G401.6 (cell line): ENCODE data around the gene SFXN2.
"Not testable (repeated sequence)": the region's sequence is repeated elsewhere in the genome, so short reads cannot be mapped to it uniquely, and the experiment has no call there.

Experiments
- FAIRE-seq: peaks from 2 replicates; lab custom pipeline; 2012; peaks lifted over from hg19 to GRCh38; lab: Jason Lieb, UNC

The SFXN2 gene

GRCh38 chr10:102753718-102754117, 39.3 kb downstream of the SFXN2 start:
- FAIRE-seq, result no peak

- no peak for FAIRE-seq
Measured at GRCh38 chr10:102757323-102757722, 42.9 kb downstream of the SFXN2 start.

GRCh38 chr10:102758240-102758932, 44.0 kb downstream of the SFXN2 start:
- no peak for FAIRE-seq

GRCh38 chr10:102758933-102759262, 44.5 kb downstream of the SFXN2 start:
- not testable (repeated sequence) for FAIRE-seq

- FAIRE-seq, result no peak
Measured at GRCh38 chr10:102759497-102760210, 45.2 kb downstream of the SFXN2 start.

GRCh38 chr10:102761981-102762380, 47.5 kb downstream of the SFXN2 start:
- FAIRE-seq, result no peak

- no peak for FAIRE-seq
Measured at GRCh38 chr10:102762401-102763015, 48.1 kb downstream of the SFXN2 start.

- no peak for FAIRE-seq
Measured at GRCh38 chr10:102763037-102763607, 48.7 kb downstream of the SFXN2 start.

- FAIRE-seq, result no peak
Measured at GRCh38 chr10:102764470-102765161, 50.2 kb downstream of the SFXN2 start.

GRCh38 chr10:102765336-102765735, 50.9 kb downstream of the SFXN2 start:
- no peak for FAIRE-seq

GRCh38 chr10:102767428-102768160, 53.2 kb downstream of the SFXN2 start:
- no peak for FAIRE-seq

GRCh38 chr10:102769375-102770107, 55.1 kb downstream of the SFXN2 start:
- FAIRE-seq, result no peak

- no peak for FAIRE-seq
Measured at GRCh38 chr10:102770108-102770482, 55.7 kb downstream of the SFXN2 start.

GRCh38 chr10:102770792-102771191, 56.4 kb downstream of the SFXN2 start:
- FAIRE-seq, result no peak

GRCh38 chr10:102773320-102773719, 58.9 kb downstream of the SFXN2 start:
- no peak for FAIRE-seq

- no peak for FAIRE-seq
Measured at GRCh38 chr10:102773986-102774385, 59.5 kb downstream of the SFXN2 start.

- FAIRE-seq, result no peak
Measured at GRCh38 chr10:102775201-102775934, 60.9 kb downstream of the SFXN2 start.

- FAIRE-seq, result no peak
Measured at GRCh38 chr10:102775935-102776669, 61.7 kb downstream of the SFXN2 start.

GRCh38 chr10:102776779-102777456, 62.5 kb downstream of the SFXN2 start:
- no peak for FAIRE-seq
